ENCODE results near the gene THAP5.

DNA sequence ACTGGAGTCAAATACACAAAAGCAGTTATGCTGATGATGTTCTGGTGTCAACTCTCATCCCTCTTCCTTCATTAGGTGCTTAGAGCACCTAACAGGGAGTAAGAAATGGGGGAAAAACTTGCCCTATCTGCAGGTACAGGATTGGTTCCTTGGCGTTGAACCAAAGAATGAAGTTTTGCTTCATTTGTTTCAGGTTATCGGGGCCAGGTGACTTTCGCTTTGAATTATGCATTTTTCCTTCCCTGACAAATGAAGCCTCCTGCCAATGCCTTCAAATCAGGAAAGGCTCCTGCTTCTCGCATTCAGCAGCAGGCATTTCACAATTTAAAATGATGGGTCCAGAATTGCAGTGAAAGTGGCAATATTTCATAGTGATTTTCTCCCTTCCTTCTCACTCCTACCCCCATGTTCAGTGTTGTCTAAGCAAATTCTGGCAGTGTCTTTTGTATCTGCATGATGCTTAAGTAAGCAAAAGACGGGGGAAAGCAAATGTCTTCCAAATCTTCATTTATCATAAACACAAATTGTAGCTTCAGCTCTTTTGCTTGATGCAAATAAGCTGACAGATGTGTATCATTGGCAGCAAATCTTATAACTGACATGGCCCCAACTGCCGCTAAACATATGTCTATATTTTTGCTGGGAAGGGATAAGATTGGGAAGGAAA lies 29.5 kb upstream of the THAP5 start:
- TF ChIP-seq EZH2phosphoT487 (IDR thresholded peaks at IDR 0.05; ENCODE audit: borderline replicate concordance): no peak
- TF ChIP-seq, protein P1, sequence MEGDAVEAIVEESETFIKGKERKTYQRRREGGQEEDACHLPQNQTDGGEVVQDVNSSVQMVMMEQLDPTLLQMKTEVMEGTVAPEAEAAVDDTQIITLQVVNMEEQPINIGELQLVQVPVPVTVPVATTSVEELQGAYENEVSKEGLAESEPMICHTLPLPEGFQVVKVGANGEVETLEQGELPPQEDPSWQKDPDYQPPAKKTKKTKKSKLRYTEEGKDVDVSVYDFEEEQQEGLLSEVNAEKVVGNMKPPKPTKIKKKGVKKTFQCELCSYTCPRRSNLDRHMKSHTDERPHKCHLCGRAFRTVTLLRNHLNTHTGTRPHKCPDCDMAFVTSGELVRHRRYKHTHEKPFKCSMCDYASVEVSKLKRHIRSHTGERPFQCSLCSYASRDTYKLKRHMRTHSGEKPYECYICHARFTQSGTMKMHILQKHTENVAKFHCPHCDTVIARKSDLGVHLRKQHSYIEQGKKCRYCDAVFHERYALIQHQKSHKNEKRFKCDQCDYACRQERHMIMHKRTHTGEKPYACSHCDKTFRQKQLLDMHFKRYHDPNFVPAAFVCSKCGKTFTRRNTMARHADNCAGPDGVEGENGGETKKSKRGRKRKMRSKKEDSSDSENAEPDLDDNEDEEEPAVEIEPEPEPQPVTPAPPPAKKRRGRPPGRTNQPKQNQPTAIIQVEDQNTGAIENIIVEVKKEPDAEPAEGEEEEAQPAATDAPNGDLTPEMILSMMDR (conservative IDR thresholded peaks at IDR 0.05; ENCODE audit: low read length): no peak

All from Loucy (cell line).